ENCODE data around the gene NKD2. TPM values are rescaled to one million over a fixed set of nuclear protein-coding genes. Genes with fewer than 3 reads are reported as not detected.

NKD2 gene
- total RNA-seq, 1 donor from 2014 or later = 28.3 TPM

GRCh38 chr5:1052641-1053390 lies 44.2 kb downstream of the NKD2 start:
- Mint-ChIP-seq H3K36me3 (ENCODE audit: insufficient read depth) (peaks cover 4% of the 10 kb centered on the region), H3K27me3 (no peaks in the 10 kb centered on the region), H3K27ac (no peak overlapping the region), H3K4me3 (ENCODE audit: low read depth) (no peak overlapping the region), H3K9me3 (ENCODE audit: low read depth) (no peaks in the 10 kb centered on the region), H3K4me1 (ENCODE audit: low read depth) (no peaks in the 10 kb centered on the region)
- DNase-seq (ENCODE audit: low spot score, unreplicated experiment) = no peak
- no peak for TF ChIP-seq CTCF (IDR thresholded peaks at IDR 0.05; ENCODE audit: unreplicated experiment)

GRCh38 chr5:1053391-1054017 lies 44.9 kb downstream of the NKD2 start:
- no peak for DNase-seq (ENCODE audit: low spot score, unreplicated experiment)
- no peak for TF ChIP-seq CTCF (IDR thresholded peaks at IDR 0.05; ENCODE audit: unreplicated experiment)
- Mint-ChIP-seq H3K9me3 (ENCODE audit: low read depth) (no peaks in the 10 kb centered on the region), H3K36me3 (ENCODE audit: insufficient read depth) (peaks cover 4% of the 10 kb centered on the region), H3K27me3 (no peaks in the 10 kb centered on the region), H3K27ac (no peak overlapping the region), H3K4me3 (ENCODE audit: low read depth) (no peak overlapping the region), H3K4me1 (ENCODE audit: low read depth) (no peaks in the 10 kb centered on the region)

- no peak for DNase-seq (ENCODE audit: low spot score, unreplicated experiment)
- no peak for TF ChIP-seq CTCF (IDR thresholded peaks at IDR 0.05; ENCODE audit: unreplicated experiment)
- Mint-ChIP-seq H3K4me3 (ENCODE audit: low read depth) (no peak overlapping the region), H3K27ac (no peak overlapping the region), H3K27me3 (no peaks in the 10 kb centered on the region), H3K4me1 (ENCODE audit: low read depth) (no peaks in the 10 kb centered on the region), H3K36me3 (ENCODE audit: insufficient read depth) (peaks cover 4% of the 10 kb centered on the region), H3K9me3 (ENCODE audit: low read depth) (no peaks in the 10 kb centered on the region)
These were observed 45.6 kb downstream of the NKD2 start for GRCh38 chr5:1054018-1054798.

GRCh38 chr5:1054799-1055775 lies 46.5 kb downstream of the NKD2 start:
- H3K36me3 Mint-ChIP-seq (ENCODE audit: insufficient read depth) = peaks cover 4% of the 10 kb centered on the region
- no peak for DNase-seq (ENCODE audit: low spot score, unreplicated experiment)
- H3K4me3 Mint-ChIP-seq (ENCODE audit: low read depth) = no peak overlapping the region
- H3K27ac Mint-ChIP-seq = no peak overlapping the region
- H3K4me1 Mint-ChIP-seq (ENCODE audit: low read depth) = no peaks in the 10 kb centered on the region
- TF ChIP-seq CTCF (IDR thresholded peaks at IDR 0.05; ENCODE audit: unreplicated experiment) = no peak
- no peaks in the 10 kb centered on the region for H3K9me3 Mint-ChIP-seq (ENCODE audit: low read depth)
- no peaks in the 10 kb centered on the region for H3K27me3 Mint-ChIP-seq
